Neural progenitor cell (in vitro differentiated cells): ENCODE measurements around the gene SDK1.

Experiments
- EZH2 ChIP-seq: fragments of 200-600 bp; sonication (generic); IDR thresholded peaks from 2 replicates; pipeline ENCODE4 v1.6.1; 2017; ENCODE audit warnings: antibody characterized with exemption, mild to moderate bottlenecking, moderate library complexity
- EZH2phosphoT487 ChIP-seq: fragments of 200-600 bp; sonication (generic); IDR thresholded peaks from 2 replicates; pipeline ENCODE4 v1.6.1; 2017; ENCODE audit warnings: antibody characterized with exemption
- TF ChIP-seq, protein P1 (sequence below): fragments of 200-600 bp; sonication (generic); IDR thresholded peaks from 2 replicates; pipeline ENCODE4 v1.5.1; 2017; ENCODE audit warnings: antibody characterized with exemption, mild to moderate bottlenecking

GRCh38 chr7:4178416-4178815 is 877.4 kb downstream of the SDK1 start:
- TF ChIP-seq, protein P1, sequence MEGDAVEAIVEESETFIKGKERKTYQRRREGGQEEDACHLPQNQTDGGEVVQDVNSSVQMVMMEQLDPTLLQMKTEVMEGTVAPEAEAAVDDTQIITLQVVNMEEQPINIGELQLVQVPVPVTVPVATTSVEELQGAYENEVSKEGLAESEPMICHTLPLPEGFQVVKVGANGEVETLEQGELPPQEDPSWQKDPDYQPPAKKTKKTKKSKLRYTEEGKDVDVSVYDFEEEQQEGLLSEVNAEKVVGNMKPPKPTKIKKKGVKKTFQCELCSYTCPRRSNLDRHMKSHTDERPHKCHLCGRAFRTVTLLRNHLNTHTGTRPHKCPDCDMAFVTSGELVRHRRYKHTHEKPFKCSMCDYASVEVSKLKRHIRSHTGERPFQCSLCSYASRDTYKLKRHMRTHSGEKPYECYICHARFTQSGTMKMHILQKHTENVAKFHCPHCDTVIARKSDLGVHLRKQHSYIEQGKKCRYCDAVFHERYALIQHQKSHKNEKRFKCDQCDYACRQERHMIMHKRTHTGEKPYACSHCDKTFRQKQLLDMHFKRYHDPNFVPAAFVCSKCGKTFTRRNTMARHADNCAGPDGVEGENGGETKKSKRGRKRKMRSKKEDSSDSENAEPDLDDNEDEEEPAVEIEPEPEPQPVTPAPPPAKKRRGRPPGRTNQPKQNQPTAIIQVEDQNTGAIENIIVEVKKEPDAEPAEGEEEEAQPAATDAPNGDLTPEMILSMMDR = no peak
- TF ChIP-seq EZH2phosphoT487 = no peak
- TF ChIP-seq EZH2 = no peak
